Hepatocyte (in vitro differentiated cells): ENCODE data around the gene MS4A6E.

Experiments used
- EZH2 ChIP-seq: fragments of 200-600 bp; sonication (generic); IDR thresholded peaks from 2 replicates; pipeline ENCODE4 v1.6.1; 2016; ENCODE audit warnings: antibody characterized with exemption, mild to moderate bottlenecking, borderline replicate concordance
- EZH2phosphoT487 ChIP-seq: fragments of 200-600 bp; sonication (generic); IDR thresholded peaks from one replicate; pipeline ENCODE4 v1.6.1; 2018; ENCODE audit warnings: antibody characterized with exemption, mild to moderate bottlenecking, low read depth, moderate library complexity; ENCODE audit not compliant: unreplicated experiment, severe bottlenecking
- TF ChIP-seq, protein P1 (sequence below): fragments of 200-600 bp; sonication (generic); IDR thresholded peaks from 2 replicates; pipeline ENCODE4 v1.5.1; 2016; ENCODE audit warnings: antibody characterized with exemption, mild to moderate bottlenecking; ENCODE audit not compliant: poor library complexity

- TF ChIP-seq, protein P1, sequence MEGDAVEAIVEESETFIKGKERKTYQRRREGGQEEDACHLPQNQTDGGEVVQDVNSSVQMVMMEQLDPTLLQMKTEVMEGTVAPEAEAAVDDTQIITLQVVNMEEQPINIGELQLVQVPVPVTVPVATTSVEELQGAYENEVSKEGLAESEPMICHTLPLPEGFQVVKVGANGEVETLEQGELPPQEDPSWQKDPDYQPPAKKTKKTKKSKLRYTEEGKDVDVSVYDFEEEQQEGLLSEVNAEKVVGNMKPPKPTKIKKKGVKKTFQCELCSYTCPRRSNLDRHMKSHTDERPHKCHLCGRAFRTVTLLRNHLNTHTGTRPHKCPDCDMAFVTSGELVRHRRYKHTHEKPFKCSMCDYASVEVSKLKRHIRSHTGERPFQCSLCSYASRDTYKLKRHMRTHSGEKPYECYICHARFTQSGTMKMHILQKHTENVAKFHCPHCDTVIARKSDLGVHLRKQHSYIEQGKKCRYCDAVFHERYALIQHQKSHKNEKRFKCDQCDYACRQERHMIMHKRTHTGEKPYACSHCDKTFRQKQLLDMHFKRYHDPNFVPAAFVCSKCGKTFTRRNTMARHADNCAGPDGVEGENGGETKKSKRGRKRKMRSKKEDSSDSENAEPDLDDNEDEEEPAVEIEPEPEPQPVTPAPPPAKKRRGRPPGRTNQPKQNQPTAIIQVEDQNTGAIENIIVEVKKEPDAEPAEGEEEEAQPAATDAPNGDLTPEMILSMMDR: no peak
- TF ChIP-seq EZH2phosphoT487: no peak
- TF ChIP-seq EZH2: no peak
Measured at GRCh38 chr11:60371386-60371785, 44.3 kb downstream of the MS4A6E start.
